ENCODE data around the gene BCR. TPM values are rescaled to one million over a fixed set of nuclear protein-coding genes. Genes with fewer than 3 reads are reported as not detected.

BCR gene
- total and polyA plus RNA-seq, 12 donors: 10.9 to 33.4 (median 25.8) TPM

DNA sequence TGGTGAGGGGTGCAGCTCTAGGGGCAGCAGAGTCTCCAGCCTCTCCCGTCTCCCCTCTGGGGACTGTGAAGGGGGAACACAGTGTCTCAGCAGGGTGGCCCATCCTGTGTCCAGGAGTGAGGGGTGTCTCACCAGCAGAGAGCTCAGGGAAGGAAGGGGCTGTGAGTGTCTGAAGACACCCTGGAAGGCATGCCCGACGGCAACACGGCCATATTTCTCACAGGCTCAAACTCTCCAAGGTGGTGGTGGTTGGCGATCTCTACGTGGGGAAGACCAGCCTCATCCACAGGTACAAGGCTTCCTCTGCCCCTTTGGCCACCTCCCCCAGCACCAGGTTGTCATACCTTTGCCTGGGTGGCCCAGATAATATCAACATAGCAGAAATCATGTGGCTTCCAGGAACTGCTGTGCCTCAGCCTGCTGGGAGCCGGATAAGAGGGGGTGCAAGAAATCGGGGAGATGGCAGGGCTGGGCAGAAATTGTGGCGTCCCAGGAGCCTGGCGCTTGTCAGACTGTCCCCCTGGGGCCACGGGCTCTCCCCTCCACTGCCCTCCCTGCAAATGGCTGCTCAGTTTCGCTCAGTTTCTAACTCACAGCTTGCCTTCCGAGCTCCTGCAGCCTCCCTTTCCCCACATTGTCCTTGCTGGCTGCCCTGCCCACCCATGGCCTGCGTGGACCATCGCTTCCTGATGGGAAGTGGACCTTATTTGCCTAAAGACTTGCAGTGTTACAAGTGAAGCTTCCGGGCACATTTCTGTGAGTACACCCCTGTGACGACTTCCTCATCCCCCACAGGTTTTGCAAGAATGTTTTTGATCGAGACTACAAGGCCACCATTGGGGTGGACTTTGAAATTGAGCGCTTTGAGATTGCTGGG lies 27.8 kb upstream of the BCR start:
- peak in 5 of 8 donors; percentile 32 to 52 (median 45) for ATAC-seq
- no peak for DNase-seq
- intact Hi-C loops (cut with DNase I): no loop called here
- no peaks in the 10 kb centered on the region for H3K36me3 ChIP-seq
- TF ChIP-seq, protein P1, sequence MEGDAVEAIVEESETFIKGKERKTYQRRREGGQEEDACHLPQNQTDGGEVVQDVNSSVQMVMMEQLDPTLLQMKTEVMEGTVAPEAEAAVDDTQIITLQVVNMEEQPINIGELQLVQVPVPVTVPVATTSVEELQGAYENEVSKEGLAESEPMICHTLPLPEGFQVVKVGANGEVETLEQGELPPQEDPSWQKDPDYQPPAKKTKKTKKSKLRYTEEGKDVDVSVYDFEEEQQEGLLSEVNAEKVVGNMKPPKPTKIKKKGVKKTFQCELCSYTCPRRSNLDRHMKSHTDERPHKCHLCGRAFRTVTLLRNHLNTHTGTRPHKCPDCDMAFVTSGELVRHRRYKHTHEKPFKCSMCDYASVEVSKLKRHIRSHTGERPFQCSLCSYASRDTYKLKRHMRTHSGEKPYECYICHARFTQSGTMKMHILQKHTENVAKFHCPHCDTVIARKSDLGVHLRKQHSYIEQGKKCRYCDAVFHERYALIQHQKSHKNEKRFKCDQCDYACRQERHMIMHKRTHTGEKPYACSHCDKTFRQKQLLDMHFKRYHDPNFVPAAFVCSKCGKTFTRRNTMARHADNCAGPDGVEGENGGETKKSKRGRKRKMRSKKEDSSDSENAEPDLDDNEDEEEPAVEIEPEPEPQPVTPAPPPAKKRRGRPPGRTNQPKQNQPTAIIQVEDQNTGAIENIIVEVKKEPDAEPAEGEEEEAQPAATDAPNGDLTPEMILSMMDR (IDR thresholded peaks at IDR 0.05): no peak
- peak overlapping the region in 1 of 10 donors; percentile 3 for H3K4me3 ChIP-seq
- peaks cover 0 to 22% (median 7%) of the 10 kb centered on the region in 9 donors for H3K4me1 ChIP-seq
- H3K27ac ChIP-seq: peak overlapping the region in 2 of 10 donors; percentile 44 to 81
- peaks cover 0 to 6% (median 0%) of the 10 kb centered on the region in 7 donors for H3K27me3 ChIP-seq
- no peaks in the 10 kb centered on the region for H3K9me3 ChIP-seq
- WGBS, 2 donors: 78 to 83% methylated on average over 19 of the region's 19 CpGs

DNA sequence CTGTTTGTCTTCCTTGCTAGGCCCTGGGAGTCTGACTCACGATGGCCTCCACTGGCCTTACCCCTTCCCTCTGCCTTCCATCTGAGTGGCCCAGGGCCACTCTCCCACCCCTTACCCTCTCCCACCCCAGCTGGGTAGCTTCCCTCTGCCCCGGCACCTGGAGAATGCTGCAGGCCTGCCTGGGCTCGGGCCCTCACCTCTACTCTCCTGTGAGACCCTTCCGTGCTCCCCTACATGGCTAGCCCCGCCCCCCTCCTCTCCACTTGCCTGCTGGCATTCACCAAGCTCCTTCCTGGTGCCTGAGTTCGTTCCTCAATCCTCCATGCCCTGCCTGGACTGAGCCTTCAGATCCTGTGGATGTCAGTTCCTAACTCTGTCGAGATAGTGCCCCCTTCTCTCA lies 26.3 kb upstream of the BCR start:
- H3K27me3 ChIP-seq: peaks cover 0 to 6% (median 0%) of the 10 kb centered on the region in 7 donors
- no peak overlapping the region for H3K4me3 ChIP-seq
- ATAC-seq: no peak
- H3K4me1 ChIP-seq: peaks cover 0 to 22% (median 7%) of the 10 kb centered on the region in 9 donors
- intact Hi-C loops (cut with DNase I): no loop called here
- no peak for DNase-seq
- WGBS, 2 donors: 79 to 84% methylated on average over 7 of the region's 7 CpGs
- H3K27ac ChIP-seq: peak overlapping the region in 1 of 10 donors; percentile 81
- H3K9me3 ChIP-seq: no peaks in the 10 kb centered on the region
- H3K36me3 ChIP-seq: no peaks in the 10 kb centered on the region
- TF ChIP-seq, protein P1 (IDR thresholded peaks at IDR 0.05): no peak

DNA sequence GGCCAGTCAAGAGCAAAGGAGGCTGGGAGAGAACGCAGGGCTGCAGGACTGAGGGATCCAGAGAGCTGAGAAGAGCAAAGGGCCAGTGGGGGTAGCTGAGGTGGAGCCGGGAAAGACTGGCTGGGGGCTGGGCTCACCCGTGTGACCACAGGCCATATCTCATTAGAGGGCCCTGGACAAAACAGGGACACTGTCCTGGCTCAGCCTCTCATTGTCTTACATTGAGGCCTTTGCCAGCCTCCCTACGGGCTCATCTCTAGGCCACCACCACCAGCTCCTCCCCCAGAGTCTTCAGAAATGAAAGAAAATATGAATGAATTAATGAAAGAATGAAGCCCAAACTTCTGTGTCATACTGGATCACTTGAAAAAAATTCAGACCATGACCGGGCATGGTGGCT lies 25.8 kb upstream of the BCR start:
- Histone ChIP-seq H3K36me3 (no peaks in the 10 kb centered on the region), H3K4me1 (peaks cover 0 to 21% (median 7%) of the 10 kb centered on the region in 9 donors), H3K27me3 (peaks cover 0 to 6% (median 0%) of the 10 kb centered on the region in 7 donors), H3K4me3 (no peak overlapping the region), H3K9me3 (no peaks in the 10 kb centered on the region), H3K27ac (no peak overlapping the region)
- TF ChIP-seq, protein P1 (IDR thresholded peaks at IDR 0.05): no peak
- DNase-seq: no peak
- WGBS, 2 donors: 82 to 87% methylated on average over 5 of the region's 5 CpGs
- ATAC-seq: no peak
- intact Hi-C loops (cut with DNase I): no loop called here

DNA sequence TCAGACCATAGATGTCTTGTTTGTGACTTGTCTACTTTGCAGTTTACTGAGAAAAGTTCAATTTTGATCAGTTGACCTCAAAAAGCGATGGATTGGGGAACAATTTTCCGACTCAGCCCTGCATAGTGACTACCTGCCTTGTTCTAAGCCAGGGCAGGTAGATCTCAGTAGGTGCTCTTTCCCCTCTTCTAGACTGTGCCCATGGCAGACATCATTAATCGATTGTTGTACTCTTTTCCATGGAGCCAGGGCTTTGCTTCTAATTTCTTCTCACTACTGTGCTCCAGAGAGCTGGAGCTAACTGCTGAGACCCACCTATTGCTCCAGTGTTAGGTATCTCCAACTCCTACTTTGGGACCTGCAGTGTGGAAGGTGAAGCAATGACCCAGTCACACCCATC lies 25.2 kb upstream of the BCR start:
- ATAC-seq (no peak), DNase-seq (no peak)
- TF ChIP-seq, protein P1 (IDR thresholded peaks at IDR 0.05): no peak
- no peak overlapping the region for H3K4me3 ChIP-seq
- H3K36me3 ChIP-seq: no peaks in the 10 kb centered on the region
- peaks cover 0 to 21% (median 7%) of the 10 kb centered on the region in 9 donors for H3K4me1 ChIP-seq
- 94 to 95% methylated on average over 3 of the region's 3 CpGs for WGBS, 2 donors
- no peak overlapping the region for H3K27ac ChIP-seq
- H3K9me3 ChIP-seq: no peaks in the 10 kb centered on the region
- H3K27me3 ChIP-seq: peaks cover 0 to 6% (median 0%) of the 10 kb centered on the region in 7 donors
- intact Hi-C loops (cut with DNase I): no loop called here
